Right forelimb (tissue), 1 donor: ENCODE data around the gene ACTL6A.

Experiments
- DNase-seq: peaks from one replicate; pipeline ENCODE4 v3.0.0-alpha.2; 2018

Gene ACTL6A

DNA sequence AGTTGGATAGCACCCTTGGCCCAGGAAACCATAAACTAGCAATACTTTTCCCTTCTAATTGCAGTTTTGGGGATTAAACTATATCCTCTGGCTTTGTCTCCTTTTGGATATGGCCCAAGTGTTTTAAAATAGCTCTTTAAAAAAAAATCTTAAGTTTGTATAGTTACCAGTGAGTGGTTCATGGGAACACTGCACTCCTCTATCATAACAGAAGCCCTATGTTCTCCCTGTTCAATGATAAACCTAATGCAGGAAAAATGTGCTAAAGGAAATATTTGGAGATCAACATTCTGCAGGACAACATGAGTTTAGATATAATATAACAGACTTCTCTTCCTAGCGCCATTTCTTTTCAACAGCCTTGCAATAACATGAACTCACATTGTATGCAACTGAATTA is 28.6 kb downstream of the ACTL6A start:
- no peak for DNase-seq

DNA sequence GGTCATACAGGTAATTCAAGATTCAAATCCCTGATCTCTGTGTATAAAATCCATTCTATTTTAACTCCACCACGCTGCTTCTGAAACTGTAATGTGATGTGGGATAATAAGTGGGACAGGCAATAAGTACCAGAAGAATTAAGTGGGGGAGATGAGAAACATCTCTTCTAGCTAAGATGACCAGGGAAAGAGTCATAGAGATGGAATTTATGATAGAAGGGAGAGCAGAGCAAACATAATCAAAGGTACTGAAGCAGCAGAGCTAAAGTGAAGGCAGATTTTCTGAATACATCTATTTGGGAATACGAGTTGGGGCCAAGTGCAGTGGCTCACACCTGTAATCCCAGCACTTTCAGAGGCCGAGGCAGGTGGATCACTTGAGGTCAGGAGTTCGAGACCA is 36.8 kb downstream of the ACTL6A start:
- no peak for DNase-seq

DNA sequence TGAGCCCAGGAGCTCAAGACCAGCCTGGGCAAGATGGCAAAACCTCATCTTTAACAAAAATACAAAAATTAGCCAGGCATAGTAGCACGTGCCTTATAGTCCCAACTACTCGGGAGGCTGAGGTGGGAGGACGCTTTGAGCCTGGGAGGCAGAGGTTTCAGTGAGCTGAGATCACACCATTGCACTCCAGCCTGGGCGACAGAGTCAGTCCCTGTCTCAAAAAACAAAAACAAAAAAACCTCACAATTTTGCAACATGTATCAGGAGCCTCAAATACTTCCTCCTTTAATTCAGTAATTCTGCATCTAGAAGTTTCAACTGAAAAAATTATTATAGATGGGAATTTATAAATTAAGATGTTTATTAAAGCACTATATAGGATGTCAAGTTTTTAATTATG is 40.6 kb downstream of the ACTL6A start:
- no peak for DNase-seq

DNA sequence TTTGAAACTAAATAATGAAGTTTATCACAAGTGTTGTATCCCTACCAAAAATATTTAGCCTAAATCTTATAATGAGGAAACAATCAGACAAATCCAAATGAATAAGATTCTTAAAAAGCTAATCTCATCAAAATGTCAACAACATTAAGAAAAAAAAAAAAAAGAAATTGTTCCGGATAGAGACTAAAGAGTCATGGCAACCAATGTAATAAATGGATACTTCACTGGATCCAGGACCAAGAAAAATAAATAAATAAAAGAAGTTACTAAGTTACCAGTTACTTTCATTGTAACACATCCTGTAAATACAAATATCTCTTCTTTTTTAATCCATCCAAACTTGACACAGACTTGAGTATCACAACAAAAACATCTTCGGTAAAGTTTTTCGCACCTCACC is 41.1 kb downstream of the ACTL6A start:
- no peak for DNase-seq

DNA sequence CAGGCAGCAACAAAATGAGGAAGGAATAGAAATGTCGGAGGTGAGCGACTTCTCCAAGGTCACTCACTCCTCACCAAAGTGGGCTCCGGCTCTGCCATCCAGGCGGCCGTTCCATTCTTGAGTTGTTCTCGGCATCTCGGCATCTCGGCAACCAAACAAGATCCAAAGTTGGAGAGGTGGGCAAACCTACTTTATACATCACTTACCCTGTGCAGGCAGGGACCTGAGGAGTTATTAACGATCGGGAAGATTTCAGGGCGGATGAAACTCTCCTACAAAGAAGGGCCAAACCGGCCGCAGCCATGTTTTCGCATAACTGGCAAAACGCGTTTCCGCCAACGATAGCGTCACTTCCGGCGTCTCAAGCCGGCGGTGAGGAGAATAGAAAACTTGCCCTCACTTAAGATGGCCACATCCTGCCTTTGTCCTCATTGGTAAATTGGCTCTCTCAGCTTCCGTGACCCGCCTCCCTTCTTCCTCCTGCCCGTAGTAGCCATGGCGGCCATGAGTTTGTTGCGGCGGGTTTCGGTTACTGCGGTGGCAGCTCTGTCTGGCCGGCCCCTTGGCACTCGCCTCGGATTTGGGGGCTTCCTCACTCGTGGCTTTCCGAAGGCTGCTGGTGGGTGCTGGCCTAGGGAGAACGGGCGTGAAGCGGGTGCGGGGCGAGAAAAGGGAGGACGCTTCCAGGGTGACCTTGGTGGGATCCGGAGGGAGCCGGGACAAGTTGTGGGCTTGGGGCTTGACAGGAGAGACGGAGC is 41.8 kb downstream of the ACTL6A start, which contains the start of the genes MRPL47 and NDUFB5:
MRPL47 (minus strand) TSS at position 318 of the 758 bp plus-strand sequence; CDS start at position 304, 14 bp downstream.
NDUFB5 (plus strand) TSS at position 474 of the 758 bp plus-strand sequence; CDS start at position 496, 22 bp downstream.
- peak; percentile 97 for DNase-seq

DNA sequence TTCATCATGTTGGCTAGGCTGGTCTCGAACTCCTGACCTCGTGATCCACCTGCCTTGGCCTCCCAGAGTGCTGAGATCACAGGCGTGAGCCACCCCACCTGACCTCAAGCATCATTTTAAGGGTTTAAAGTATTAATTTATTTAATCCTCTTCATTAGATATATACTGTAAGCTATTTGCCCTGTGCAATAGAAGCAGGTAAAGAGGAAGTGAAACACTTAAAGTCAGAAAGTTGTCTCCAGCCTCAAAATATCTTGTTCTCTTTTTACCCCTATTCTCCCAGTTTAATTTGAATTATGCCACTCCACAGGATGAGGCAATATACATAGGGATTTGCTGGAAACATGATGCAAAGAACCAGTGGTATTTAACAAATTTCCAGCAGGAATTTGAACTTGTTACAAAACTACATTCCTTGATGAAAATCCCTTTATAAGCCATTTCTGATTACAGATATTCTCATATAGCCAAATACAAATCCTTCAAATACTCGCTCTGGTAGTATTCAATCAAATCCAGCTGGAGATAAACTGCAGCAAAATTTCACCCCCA is 43.9 kb downstream of the ACTL6A start:
- DNase-seq = no peak

DNA sequence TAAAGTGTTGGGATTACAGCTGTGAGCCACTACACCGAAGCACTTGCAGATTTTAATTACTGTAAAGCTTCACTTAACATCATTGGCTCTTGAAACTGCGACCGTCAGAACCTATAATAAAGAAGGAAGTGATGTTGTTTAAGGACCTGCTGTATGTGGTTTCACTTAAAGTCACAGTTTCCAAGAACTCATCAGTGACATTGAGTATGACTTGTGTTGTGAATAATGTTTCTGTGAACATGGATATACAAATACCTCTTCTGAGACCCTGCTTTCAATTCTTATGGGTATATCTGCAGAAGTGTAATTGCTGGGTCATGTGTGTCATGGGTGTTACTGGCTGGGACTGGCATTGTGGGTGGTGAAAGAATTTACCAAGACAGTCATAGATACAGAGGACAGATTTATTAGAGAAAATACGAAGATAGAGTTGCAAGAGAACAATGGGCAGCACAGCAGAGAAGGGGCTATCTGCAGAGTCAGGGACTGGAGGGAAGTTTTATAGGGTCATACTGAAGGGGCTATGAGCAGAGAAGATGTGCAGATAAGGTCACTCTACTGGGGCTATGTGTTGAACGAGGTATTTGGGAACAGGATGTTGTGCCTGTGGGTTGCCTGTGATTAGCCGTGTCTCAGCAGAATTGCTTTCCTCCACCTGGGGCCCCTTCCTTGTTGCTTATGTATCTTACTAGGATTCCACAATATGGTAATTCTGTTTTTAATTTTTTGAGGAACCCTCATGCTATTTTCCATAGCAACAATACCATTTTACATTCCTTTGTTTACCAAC is 46.4 kb downstream of the ACTL6A start:
- DNase-seq = no peak

DNA sequence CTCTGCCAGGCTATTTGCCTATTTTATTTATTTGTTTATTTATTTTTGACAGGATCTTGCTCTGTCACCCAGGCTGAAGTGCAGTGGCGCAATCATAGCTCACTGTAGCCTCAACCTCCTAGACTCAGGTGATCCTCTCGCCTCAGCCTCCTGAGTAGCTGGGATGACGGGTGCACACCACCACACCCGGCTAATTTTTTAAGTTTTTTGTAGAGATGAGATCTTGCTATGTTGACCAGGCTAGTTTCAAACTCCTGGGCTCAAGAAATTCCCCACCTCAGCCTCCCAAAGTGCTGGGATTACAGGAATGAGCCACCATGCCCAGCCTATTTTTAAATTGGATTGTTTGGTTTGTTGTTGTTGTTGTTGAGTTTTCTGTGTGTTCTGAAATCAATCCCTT is 47.3 kb downstream of the ACTL6A start:
- no peak for DNase-seq

DNA sequence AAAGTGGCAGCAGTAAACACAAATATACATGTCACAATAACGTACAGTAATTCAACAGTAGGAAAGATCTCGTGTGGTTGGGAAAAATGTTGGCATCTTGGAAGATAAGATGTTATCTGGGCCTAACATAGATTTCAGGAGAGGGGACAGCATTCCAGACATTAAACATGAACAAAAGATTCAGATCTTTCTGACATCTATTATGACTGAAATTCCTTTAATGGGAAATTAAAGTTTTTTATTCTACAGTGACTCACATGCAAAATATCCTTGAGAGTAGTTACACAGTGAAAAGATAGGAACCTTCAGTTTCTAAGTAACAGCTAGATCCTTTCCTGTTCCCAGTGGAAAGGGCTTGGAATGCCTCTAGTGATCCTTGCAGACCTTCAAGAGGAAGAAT is 51.1 kb downstream of the ACTL6A start:
- no peak for DNase-seq

DNA sequence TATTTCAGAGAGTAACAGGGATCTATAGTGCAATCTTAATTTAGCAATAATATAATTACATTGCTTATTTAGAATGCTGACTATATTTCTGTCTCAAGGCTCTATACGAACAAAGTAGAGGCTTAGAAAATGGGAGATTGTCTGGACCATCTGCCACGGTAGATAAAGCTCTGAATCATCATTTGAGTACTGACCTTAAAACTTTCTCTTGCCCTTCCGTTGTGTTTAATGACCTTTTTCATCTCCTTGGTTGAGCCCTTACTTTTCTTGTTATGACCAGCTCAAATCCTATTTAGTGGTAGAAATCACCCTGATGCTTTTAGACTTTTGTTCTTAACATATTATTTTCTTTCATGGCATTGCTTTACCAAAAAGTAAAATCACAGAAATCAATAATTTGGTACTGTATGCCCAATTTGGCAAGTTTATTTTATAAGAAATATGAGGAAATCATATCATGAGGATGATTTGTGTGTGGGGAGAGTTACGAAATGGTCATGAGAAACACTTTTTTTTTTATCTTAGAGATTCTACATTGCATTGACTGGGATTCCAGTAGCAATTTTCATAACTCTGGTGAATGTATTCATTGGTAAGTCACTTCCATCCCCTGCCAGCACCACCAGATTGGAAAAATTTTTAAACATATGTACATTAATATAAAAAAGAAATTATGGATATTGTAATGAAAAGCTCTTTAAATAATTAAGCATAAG is 52.9 kb downstream of the ACTL6A start:
- no peak for DNase-seq

DNA sequence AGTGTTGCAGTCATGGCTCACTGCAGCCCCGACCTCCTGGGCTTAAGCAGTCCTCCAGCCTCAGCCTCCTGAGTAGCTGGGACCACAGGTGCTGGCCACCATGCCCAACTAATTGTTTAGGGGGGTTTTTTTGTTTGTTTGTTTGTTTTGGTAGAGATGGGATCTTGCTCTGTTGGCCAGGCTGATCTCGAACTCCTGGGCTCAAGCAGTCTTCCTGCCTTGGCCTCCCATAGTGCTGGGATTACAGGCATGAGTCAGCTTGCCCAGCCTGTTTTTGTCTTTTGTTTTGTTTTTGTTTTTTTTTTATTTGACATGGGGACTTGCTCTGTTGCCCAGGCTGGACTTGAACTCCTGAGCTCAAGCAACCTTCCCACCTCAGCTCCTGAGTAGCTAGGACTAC is 59.3 kb downstream of the ACTL6A start:
- no peak for DNase-seq

DNA sequence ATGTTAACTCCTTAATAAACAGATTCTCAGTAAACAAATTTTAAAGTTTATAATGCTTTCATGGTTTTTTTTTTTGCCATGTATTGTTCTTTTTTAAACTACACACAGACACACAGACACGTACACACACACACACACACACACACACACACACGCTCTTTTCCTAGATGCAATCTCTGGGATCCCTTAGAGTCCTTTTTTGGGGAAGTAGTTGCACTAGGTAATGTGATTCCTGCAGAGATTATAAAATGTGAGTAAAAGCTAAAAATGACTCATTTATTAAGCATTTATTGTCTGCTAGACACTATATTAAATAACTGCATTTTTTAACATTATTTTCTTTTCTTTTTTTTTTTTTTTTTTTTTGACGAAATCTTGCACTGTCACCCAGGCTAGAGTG is 61.7 kb downstream of the ACTL6A start:
- DNase-seq = no peak

DNA sequence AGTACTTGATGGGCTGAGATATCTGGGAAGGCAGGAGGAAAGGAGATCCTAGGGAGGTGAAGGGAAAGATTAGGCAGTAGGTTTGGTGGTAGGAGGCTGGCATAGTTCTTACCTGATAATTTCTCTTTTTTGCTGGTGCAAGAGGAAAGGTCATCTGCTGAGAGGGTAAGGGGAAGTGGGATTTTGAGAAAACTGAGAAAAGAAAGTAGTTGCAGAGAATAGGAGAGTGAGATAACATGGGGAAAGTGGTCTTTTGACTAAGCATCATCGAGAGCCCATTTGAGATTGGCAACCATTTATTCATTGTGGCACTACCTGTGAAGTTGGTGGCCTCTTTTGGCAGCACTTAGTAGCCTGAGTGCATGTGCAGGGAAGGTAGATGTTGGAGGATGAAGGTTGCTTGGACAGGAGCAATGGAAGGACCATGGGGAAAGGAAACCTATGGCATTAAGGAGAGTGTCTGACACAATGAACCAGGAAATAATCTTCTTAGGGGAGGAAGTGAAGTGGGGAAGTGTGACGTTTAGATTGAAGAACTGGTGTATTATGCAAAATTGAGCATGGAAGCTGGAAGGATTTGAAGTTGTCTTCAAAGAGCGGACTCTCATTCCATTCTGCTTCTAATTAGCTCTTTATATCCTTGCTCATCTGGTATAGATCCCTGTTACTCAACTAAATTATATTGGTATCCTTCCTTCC is 68.2 kb downstream of the ACTL6A start:
- DNase-seq = no peak
